ENCODE data around the gene HYAL2.

HYAL2 gene

DNA sequence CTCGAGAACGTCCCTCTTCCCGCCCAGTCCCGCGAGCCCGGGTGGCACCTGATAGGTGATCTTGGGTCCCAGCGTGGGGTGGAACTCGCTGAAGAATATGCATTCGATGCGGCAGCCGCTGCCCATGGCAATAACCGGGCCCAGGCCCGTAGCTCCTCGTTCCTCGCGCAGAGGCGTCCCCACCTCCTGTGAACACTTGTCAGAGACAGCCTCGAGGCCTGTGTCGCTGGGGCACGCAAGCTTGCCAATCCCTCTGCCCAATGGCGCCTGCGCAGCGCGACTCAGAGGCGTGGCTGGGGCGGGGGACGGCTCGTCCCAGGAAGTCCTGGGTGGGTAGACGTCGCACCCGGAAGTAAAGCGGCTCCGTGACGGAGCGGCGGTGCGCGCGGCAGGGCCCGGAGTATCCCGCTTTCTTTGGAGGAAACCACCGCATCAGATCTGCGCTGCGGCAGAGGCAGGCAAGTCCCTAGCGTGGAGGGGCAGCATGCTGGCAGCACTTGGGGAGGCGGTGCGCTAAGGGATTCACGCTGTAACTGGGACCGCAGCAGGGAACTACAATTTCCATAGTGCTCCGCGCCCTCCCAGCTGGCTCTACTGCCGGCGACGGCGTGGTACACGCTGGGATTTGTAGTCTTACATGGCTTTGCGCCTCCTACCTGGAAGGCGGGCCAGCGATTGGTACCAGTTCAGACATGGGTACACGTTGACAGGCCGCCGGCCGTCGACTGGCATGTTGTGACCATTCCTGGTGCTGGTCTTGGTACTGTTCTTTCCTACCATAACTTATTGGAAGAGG, 28.2 kb upstream of the HYAL2 start, which contains the start of the genes CYB561D2 and NPRL2:
TSS of gene CYB561D2 (plus strand) at position 336 of the 796 bp plus-strand sequence. CDS start 572 bp downstream, outside the sequence.
TSS of gene NPRL2 (minus strand) at position 249 of the 796 bp plus-strand sequence. CDS start at position 126, 123 bp downstream.
- FAIRE-seq, result peak; percentile 74

DNA sequence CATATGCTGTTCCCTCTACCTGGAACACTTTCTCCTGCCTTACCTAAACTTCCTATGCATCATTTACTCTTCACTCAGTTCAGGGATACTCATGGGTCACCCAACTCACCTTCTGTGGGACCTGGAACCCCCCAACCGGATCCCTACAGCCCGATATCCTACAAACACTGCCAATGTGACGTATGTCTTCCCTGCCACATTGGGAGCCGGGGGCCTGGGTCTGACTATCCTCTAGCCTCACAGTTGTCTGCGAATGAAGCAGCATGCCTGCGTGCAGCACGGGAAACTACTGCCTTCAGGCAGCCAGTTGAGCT, 27.6 kb upstream of the HYAL2 start:
- no peak for FAIRE-seq

DNA sequence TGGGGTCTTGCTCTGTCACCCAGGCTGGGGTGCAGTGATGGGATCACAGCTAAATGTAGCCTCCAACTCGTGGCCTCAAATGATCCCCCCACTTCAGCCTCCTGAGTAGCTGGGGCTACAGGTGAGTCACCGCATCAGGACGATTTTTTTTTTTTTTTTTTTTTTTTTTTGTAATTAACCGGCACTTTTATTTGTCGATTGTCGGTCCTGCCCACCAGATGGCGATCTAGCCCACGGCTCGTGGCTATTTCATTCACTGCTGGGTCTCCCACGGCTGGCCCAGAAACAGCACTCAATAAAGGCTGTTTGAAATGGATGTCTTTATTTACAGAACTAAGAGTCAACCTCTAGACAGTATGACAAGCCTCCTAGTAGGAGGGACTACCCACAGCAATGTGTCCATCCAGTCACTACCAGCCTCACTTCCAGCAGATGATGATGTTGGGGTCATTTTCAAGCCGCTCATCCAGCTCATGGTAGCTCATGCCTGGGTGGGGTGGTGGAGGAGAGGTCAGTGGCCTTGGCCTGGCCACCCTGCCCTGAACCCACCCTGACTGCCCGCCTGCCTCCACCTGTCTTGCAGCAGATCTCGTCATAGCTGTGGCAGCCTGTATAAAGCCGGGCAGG, 24.8 kb upstream of the HYAL2 start:
- FAIRE-seq, result peak; percentile 91

DNA sequence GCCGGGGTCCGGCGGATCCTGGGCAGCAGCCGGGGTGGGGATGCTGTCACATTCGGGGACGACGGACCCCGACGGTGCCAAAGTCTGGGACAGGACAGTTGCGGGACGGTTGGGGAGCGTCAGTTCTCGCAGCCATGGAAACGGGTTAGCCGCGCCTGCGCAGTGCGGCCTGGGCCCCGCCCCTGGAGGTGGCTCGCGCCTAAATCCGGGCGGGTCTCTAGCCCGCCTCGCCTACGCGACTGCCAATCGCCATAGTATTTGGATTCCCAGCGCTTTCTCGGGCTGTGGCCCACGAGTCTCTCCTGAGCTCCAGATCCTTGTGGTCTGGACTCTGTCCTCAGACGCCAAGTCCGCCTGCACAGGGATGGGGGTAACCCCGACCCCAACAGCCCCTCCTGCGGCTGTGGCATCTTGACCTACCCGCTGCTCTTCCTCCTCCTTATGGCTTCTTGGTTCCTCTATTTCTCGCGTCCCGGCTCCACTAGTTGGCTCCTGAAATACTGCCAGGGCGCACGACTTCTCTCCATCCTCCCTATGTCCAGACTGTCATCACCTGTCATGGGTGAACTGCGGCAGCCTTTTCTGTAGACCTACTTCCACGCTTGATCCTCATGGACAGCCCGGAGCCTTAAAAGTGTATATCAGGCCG, 23.2 kb upstream of the HYAL2 start, which contains the start of gene ZMYND10:
TSS of gene ZMYND10 (minus strand) at position 147 of the 649 bp plus-strand sequence. CDS start 153 bp downstream, outside the sequence.
- FAIRE-seq, result no peak

DNA sequence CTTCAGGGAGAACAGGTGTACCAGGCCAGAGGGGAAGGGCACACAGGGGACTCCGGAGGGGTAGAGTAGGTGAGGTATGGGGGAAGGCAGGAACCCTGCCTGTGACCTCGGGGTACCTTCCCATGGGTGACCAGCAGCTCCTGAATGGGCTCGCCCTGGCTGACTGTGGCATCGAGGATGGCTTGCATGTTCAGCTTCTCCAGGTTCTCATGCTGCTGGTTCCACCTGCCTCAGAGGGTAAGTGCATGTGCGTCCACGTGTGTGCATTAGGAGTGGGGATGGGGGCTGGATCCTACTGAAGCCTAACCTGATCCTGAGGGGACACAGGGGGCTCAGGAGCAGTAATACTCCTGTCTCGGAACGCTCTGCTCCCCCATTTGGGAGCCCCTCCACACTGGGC, 22.5 kb upstream of the HYAL2 start:
- FAIRE-seq, result no peak

DNA sequence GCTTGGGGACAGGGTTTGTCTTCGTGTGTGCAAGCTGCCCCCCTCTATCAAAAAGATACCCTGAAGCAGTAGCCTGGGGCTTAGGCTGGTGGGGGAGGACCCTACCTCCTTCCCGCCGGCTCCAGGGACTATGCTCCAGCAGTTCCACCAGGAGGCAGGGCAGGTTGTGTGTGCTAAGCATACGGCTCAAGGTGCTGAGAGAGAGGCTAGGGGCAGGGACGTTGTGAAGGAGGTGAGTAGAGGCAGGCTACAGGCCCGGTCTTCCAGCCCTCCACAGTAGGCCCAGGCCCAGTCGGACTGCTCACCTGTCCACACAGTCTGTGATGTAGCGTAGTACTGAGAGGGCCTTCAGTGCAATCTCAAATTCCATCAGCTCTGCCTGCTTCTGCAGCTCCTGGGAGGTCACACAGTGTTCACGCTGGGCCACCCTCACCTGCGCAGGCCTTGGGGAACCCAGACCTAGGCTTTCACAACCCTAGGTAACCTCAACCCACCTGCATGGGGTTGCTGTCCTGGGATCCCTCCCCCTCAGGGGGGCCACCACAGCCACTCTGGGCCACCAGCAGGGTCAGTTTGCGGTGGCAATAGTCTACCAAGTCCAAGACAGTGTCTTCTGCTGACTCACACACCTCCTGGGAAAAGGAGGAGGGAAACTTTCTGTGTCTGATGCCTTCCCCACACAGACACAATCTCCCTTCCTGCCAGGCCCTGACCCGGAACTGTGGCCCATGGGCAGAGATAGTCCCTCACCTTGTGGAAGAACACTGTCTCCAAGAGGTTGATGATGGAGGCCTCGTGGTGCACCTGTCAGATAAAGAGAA, 20.5 kb upstream of the HYAL2 start:
- FAIRE-seq, result no peak

DNA sequence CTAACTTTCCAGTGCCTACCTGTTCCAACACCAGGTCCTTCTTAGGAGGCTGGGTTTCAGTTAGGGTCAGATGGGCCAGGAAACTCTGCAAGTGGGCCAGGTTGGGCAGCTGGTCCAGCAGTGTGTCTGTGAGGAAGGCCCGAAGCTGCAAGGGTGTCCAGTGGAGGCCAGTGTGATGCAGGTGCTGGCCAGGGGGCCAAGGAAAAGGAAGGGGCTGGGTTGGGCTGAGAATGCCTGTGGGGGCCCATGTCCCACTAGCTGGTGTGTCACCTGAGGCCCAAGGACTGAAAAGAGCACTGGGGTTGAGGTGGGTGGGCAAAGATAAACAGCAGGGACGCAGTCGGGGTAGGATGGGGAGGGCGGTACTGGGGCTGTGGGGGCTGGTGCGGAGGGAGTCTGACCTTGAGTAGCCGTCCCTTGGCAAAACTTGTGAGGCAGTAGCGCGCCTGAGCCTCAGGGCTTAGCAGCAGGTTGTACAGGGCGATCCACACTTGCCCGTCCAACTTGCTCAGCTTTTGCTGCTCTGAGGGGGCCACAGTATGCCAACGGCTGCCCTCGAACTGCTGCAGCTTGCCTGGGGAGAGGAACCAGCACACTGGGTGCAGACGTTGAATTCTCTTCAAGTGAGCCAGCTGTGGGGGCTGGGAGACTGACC, 19.6 kb upstream of the HYAL2 start:
- FAIRE-seq, result no peak

DNA sequence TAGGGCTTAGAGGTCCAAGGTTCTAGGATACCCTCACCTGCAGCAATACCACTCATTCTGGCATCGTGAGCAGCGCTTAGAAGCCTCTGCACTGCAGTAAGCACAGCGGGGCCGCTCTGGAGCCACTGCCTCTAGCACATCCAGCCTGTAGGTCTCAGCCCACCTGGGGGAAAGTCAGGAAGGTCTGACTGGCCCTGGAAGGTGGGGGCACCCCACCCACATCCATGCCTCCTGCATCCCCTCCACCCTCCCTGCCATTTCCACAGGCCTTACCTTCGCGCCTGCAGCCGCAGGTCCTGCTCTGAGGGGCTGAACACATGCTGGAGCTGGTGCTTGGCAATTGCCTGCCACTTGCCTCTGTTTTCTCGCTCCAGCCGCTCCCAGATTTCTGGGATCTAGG, 19.0 kb upstream of the HYAL2 start:
- no peak for FAIRE-seq

DNA sequence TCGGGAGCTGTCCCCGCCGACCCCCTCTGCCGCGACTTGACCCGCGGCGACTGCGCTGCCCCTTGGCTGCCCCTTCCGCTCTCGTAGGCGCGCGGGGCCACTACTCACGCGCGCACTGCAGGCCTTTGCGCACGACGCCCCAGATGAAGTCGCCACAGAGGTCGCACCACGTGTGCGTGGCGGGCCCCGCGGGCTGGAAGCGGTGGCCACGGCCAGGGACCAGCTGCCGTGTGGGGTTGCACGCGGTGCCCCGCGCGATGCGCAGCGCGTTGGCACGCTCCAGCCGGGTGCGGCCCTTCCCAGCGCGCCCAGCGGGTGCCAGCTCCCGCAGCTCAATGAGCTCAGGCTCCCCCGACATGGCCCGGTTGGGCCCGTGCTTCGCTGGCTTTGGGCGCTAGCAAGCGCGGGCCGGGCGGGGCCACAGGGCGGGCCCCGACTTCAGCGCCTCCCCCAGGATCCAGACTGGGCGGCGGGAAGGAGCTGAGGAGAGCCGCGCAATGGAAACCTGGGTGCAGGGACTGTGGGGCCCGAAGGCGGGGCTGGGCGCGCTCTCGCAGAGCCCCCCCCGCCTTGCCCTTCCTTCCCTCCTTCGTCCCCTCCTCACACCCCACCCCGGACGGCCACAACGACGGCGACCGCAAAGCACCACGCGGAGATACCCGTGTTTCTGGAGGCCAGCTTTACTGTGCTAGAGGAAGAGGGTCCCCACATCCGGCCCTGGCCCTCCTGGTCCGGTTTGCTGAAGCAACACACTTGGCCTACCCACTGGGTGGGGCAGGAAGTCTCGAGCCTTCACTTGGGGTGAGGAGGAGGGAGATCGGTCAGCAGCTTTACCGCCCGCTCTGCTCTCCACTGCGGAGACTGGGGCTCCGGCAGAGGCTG, 18.1 kb upstream of the HYAL2 start, which contains the start of gene RASSF1:
TSS of gene RASSF1 (minus strand) at position 389 of the 882 bp plus-strand sequence. CDS start at position 358, 31 bp downstream.
- FAIRE-seq, result no peak

DNA sequence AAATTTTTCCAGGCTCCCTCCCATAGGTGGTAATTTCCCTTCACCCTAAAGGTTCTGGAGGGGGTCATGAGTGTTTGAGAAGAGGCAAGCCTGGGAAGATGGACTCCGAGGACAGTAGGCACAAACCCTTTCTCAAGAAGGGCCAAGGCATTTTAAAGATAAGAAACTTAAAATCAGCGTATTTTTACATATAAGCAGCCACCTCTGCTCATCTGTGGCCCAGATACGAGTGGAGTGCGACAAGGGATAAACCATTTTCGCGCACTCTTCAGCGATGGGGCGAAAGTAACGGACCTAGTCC, 17.6 kb upstream of the HYAL2 start:
- no peak for FAIRE-seq

DNA sequence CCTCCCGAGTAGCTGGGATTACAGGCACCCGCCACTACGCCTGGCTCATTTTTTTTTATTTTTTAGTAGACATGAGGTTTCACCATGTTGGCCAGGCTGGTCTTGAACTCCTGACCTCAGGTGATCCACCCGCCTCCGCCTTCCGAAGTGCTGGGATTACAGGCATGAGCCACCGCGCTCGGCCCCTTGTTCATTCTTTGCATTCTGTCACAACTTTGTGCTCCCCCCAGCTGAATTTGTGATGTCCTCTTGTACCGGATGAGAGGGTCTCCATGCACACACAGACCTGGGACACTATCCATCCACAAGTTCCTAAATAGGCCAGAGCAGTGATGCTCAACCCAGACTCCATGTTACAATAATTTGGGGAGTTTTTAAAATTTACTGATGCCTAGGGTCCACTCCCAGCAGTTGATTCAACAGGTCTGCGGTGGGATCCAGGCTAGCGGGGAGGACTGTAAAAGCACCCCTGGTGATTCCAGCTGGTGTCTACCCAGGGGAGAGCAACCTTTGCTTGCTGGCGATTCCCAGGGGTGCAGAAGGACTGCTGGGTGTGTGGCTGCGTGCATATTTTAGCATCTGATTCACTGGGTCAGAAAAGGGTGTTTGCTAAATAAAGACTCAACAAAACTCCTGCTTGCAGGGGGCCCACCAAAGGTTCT, 17.1 kb upstream of the HYAL2 start:
- no peak for FAIRE-seq

DNA sequence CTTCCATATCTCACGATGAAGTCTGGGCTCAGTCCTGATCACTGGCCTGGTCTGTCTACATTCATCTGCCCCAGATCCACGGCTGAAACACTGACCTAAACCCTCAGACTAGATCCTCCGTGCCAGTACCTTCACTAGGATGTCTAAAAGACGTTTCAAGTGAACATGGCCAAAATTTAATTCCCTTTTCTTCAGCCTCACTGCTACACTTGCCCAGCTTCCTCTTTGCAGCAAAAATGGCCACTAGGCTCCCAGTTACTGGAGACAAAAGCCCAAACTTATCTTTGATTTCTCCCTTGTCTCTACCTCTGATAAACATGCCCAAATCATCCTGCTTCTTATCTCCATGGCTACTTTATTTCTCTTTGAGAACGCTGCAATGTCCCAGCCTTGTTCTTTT, 16.4 kb upstream of the HYAL2 start:
- no peak for FAIRE-seq

DNA sequence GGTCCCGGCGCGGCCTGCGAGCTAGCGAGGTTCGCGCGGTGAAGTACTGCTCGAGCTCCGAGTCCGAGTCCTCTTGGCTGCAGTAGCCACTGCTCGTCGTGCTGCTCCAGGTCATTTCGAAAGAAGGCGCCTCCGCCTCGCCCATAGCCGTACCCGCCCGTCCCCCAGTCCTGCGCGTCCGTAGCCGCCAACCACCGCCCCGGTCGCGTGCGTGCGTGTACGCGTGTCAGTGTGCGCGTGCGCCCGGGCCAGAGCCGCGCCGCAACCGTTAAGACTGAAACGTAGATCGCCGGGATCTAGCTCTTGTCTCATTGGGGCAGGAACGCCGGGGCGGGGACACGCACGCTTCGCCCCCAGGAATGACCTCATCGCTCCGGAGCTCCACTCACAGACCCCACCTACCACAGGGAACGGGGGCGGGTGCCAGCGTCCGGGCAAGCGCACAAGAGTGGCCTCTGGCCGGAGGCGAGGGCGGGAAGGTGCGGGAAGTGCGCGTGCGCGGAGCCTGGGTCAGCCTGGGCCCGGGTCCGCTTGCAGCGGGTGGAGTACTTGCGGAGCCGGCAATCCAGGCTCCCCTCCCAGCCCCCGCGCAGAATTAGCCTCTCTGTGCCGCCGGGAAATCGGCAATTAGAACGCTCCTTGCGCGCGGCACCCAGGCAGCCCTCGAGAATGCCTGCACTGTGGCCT, 14.8 kb upstream of the HYAL2 start:
- peak; percentile 98 for FAIRE-seq

DNA sequence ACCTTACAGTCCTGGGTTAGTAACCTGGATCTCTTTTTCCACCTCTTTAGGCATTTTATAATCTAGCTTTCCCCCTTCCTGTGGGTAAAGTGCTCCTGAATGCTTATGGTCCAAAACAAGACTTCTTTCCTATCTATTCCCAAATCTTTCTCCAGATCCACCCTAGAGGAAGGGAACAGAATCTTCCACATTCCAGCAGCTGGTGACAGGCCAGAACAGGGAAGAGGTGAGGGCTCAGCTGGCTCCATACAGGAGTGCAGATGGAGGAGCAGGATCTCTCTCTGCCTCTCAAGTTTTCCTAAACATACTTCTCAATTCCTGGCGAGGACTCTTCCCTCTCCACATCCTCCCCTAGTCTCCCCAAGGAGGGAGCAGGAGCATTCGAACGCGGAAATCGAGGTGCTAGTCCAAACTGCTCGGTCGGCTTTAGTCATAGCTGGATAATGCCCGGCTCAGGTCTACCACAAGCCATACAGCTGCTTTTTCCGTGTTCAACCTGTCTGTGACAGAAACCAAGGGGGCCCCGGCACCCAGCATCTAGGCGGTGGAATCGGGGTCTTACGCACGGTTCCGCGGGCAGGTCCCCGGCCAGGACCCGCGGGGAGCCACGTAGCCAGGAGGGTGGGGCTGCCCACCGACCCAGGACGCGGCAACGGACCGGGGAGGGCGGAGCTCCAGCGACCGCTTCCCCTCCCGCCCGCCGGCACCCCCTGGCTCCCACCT, 14.1 kb upstream of the HYAL2 start:
- no peak for FAIRE-seq

DNA sequence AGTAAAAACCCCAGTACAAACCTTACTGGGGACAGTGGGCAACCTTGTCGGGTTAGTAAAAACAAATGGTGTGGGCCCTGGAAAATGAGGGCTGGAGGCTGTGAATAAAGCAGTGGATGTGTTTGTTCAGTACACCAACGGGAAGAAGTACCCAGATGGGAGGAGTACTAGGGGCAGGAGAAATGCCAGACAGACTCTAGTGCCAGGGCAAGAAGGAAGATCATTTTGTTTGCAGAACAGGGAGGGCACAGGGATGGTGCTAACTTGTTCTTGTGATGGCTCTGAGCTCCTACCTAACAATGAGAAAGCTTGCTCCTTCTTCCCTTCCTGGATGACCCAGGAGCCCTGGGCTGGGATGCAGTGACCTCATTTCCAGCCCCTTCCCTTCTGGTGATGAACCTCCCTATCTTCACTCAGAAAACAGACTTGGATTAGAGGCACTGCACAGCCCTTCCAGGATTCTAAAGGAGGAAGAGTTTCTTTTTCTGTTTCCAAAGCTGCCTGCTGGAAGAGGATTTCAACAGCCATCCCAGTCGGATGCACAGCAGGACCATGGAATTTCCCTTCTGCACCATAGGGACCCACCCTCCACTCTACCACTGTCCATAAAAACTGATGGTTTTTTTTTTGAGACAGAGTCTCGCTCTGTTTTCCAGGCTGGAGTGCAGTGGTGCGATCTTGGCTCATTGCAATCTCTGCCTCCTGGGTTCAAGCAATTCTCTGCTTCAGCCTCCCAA, 12.0 kb upstream of the HYAL2 start:
- no peak for FAIRE-seq

DNA sequence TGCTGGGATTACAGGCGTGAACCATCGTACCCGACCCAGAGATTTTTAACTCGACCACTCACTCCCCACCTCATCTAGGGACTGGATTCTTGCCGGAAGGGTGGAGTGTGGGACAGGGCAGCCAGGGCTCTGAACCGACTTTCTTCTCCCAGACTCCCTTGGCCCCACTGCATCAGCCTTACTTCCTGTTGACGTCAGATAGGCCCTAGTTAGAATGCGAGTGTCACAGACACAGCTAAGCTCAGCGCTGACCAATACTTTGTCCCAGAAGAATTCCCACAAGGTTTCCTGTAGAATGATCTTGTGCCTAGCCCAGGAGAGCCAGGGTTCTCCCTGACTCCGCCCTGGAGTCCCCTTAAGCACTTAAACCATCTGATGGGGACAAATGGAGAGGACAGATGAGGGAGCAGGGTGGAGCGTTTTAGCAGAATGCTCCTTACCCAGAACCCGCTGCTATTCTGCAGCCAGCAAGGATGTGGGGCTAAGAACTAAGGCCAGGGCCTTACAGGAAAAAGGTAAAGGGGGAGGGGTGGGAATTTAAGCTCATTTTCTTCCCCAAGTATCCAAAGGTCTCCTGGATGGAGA, 11.3 kb upstream of the HYAL2 start:
- FAIRE-seq, result no peak

DNA sequence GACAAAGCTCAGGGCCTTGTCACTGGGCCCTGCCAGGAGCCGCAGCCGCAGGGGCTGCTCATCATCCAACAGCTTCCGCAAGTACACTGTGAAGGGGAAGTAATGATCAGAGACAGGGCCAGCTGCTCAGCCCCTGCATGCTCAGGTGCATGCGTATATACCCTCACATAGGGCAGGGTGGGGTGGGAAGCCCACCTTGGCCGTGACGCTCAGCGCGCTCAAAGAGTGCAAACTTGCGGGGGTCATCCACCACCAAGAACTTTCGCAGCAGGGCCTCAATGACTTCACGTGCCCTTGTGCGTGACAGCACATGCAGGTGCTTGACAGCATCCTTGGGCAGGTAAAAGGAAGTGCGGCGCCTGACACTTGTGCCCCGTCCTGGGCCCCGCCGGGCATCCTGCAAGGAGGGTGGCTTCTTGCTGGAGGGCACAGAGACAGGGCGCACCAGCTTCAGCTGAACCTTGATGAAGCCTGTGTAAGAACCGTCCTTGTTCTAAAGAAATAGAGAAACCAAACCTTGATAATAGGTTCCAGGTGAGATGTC, 8.9 kb upstream of the HYAL2 start:
- no peak for FAIRE-seq

DNA sequence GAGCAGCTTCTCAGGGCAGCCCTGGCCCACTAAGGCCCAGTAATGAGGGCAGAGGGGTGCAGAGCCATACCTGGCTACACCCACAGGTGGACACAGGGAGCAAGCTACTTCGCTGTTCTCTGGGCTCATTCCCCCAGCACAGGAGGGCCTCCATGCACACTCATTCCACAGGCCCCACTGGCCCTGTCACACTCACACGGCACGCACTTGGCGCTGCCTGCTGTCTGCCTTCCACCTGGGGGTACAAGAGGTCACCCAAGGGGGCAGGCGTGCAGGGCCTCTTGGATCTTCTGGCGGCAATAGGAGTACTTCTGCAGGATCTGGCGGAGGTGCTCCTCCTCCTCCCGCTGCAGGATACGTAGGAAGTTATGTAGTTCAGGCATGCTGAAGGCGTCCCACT, 7.8 kb upstream of the HYAL2 start:
- no peak for FAIRE-seq
